Measurements from ENCODE around the gene AIF1. TPM values are rescaled to one million over a fixed set of nuclear protein-coding genes. Genes with fewer than 3 reads are reported as not detected.

Gene AIF1
- total RNA-seq, 2 experiments from 2014 or later: 120 to 129 TPM

DNA sequence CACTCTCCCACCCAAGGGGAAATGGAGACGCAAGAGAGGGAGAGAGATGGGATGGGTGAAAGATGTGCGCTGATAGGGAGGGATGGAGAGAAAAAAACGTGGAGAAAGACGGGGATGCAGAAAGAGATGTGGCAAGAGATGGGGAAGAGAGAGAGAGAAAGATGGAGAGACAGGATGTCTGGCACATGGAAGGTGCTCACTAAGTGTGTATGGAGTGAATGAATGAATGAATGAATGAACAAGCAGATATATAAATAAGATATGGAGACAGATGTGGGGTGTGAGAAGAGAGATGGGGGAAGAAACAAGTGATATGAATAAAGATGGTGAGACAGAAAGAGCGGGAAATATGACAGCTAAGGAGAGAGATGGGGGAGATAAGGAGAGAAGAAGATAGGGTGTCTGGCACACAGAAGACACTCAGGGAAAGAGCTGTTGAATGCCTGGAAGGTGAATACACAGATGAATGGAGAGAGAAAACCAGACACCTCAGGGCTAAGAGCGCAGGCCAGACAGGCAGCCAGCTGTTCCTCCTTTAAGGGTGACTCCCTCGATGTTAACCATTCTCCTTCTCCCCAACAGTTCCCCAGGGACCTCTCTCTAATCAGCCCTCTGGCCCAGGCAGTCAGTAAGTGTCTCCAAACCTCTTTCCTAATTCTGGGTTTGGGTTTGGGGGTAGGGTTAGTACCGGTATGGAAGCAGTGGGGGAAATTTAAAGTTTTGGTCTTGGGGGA is 38.9 kb upstream of the AIF1 start:
- no peak for DNase-seq
- Mint-ChIP-seq H3K4me1 (ENCODE audit: low read depth) (peaks cover 63% of the 10 kb centered on the region), H3K27ac (peak overlapping the region; percentile 97), H3K9me3 (no peaks in the 10 kb centered on the region), H3K27me3 (ENCODE audit: low read depth) (no peaks in the 10 kb centered on the region), H3K36me3 (ENCODE audit: low read depth) (peaks cover 51% of the 10 kb centered on the region), H3K4me3 (peak overlapping the region; percentile 94)
- intact Hi-C loops (cut with micrococcal nuclease): loop anchor here (5.0 to 10.0 kb wide), 2 partner anchors 161 to 1061 kb away; partner anchors contain the start of gene CLIC1
- CTCF ChIA-PET: interaction anchor here (0.7 to 19.5 kb wide), 5 partner anchors 9 to 25 kb away, joined by 3 to 618 read pairs (median 78); partner anchors contain the start of genes ATP6V1G2, DDX39B, LST1 and LTB

DNA sequence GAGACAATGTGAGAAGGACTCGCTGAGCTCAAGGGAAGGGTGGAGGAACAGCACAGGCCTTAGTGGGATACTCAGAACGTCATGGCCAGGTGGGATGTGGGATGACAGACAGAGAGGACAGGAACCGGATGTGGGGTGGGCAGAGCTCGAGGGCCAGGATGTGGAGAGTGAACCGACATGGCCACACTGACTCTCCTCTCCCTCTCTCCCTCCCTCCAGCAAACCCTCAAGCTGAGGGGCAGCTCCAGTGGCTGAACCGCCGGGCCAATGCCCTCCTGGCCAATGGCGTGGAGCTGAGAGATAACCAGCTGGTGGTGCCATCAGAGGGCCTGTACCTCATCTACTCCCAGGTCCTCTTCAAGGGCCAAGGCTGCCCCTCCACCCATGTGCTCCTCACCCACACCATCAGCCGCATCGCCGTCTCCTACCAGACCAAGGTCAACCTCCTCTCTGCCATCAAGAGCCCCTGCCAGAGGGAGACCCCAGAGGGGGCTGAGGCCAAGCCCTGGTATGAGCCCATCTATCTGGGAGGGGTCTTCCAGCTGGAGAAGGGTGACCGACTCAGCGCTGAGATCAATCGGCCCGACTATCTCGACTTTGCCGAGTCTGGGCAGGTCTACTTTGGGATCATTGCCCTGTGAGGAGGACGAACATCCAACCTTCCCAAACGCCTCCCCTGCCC is 38.0 kb upstream of the AIF1 start:
- H3K27me3 Mint-ChIP-seq (ENCODE audit: low read depth): no peaks in the 10 kb centered on the region
- peak overlapping the region; percentile 94 for H3K4me3 Mint-ChIP-seq
- intact Hi-C loops (cut with micrococcal nuclease): loop anchor here (5.0 to 10.0 kb wide), 2 partner anchors 160 to 1062 kb away; partner anchors contain the start of gene CLIC1
- no peaks in the 10 kb centered on the region for H3K9me3 Mint-ChIP-seq
- peaks cover 59% of the 10 kb centered on the region for H3K36me3 Mint-ChIP-seq (ENCODE audit: low read depth)
- DNase-seq: peak; percentile 72
- H3K4me1 Mint-ChIP-seq (ENCODE audit: low read depth): peaks cover 54% of the 10 kb centered on the region
- CTCF ChIA-PET: interaction anchor here (0.6 to 19.5 kb wide), 4 partner anchors 8 to 26 kb away, joined by 4 to 618 read pairs (median 260); partner anchors contain the start of genes ATP6V1G2, DDX39B, LST1 and LTB
- H3K27ac Mint-ChIP-seq: peak overlapping the region; percentile 97

DNA sequence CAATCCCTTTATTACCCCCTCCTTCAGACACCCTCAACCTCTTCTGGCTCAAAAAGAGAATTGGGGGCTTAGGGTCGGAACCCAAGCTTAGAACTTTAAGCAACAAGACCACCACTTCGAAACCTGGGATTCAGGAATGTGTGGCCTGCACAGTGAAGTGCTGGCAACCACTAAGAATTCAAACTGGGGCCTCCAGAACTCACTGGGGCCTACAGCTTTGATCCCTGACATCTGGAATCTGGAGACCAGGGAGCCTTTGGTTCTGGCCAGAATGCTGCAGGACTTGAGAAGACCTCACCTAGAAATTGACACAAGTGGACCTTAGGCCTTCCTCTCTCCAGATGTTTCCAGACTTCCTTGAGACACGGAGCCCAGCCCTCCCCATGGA is 37.5 kb upstream of the AIF1 start:
- Mint-ChIP-seq H3K27me3 (ENCODE audit: low read depth) (no peaks in the 10 kb centered on the region), H3K9me3 (no peaks in the 10 kb centered on the region), H3K36me3 (ENCODE audit: low read depth) (peaks cover 57% of the 10 kb centered on the region), H3K4me3 (peak overlapping the region; percentile 94), H3K27ac (peak overlapping the region; percentile 97), H3K4me1 (ENCODE audit: low read depth) (peaks cover 57% of the 10 kb centered on the region)
- CTCF ChIA-PET: interaction anchor here (0.6 to 19.5 kb wide), 5 partner anchors 8 to 27 kb away, joined by 4 to 618 read pairs (median 78); partner anchors contain the start of genes ATP6V1G2, DDX39B, LST1 and LTB
- intact Hi-C loops (cut with micrococcal nuclease): loop anchor here (5.0 to 10.0 kb wide), 2 partner anchors 160 to 1063 kb away; partner anchors contain the start of gene CLIC1
- DNase-seq: no peak

DNA sequence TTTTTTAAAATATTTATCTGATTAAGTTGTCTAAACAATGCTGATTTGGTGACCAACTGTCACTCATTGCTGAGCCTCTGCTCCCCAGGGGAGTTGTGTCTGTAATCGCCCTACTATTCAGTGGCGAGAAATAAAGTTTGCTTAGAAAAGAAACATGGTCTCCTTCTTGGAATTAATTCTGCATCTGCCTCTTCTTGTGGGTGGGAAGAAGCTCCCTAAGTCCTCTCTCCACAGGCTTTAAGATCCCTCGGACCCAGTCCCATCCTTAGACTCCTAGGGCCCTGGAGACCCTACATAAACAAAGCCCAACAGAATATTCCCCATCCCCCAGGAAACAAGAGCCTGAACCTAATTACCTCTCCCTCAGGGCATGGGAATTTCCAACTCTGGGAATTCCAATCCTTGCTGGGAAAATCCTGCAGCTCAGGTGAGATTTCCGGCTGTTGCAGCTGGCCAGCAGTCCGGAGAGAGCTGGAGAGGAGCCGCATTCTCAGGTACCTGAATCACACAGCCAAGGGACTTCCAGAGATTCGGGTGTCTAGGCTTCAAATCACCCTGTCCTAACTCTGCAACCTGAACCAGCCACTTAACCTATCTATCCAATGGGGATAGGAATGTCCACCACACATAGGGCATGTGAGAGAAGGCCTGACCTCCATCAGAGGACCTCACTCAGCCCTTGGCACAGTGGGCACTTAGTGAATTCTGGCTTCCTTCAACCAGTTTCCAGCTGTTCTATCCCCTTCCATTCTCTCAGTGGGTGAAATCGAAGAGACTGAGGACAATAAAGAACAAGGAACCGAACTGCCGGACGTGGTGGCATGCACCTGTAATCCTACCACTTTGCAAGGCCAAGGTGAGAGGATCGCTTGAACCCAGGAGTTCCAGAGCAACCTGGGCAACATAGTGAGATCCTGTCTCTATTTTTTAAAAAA is 36.6 kb upstream of the AIF1 start:
- H3K9me3 Mint-ChIP-seq: no peaks in the 10 kb centered on the region
- CTCF ChIA-PET: interaction anchor here (0.6 to 19.5 kb wide), 6 partner anchors 7 to 27 kb away, joined by 3 to 618 read pairs (median 42); partner anchors contain the start of genes ATP6V1G2, DDX39B, LST1 and LTB
- intact Hi-C loops (cut with micrococcal nuclease): loop anchor here (5.0 to 10.0 kb wide), 2 partner anchors 159 to 1064 kb away; partner anchors contain the start of gene CLIC1
- peak overlapping the region; percentile 99 for H3K27ac Mint-ChIP-seq
- DNase-seq: no peak
- peak overlapping the region; percentile 99 for H3K4me3 Mint-ChIP-seq
- H3K4me1 Mint-ChIP-seq (ENCODE audit: low read depth): peaks cover 57% of the 10 kb centered on the region
- H3K36me3 Mint-ChIP-seq (ENCODE audit: low read depth): peaks cover 50% of the 10 kb centered on the region
- no peaks in the 10 kb centered on the region for H3K27me3 Mint-ChIP-seq (ENCODE audit: low read depth)

DNA sequence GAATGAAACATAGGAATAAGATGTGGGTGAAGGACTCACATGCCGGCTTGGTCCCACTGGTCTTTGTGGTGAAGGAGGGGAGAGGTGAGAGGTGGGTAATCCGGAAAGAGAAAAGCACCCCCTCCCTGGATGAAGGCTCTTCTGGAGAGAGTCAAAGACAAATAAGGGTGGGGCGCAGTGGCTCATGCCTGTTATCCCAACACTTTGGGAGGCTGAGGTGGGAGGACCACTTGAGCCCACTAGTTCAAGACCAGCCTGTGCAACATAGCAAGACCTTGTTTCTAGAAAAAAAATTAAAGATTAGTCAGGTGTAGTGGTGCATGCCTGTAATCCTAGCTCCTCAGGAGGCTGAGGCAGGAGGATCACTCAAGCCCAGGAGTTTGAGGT is 35.9 kb upstream of the AIF1 start:
- no peaks in the 10 kb centered on the region for H3K9me3 Mint-ChIP-seq
- H3K4me1 Mint-ChIP-seq (ENCODE audit: low read depth): peaks cover 55% of the 10 kb centered on the region
- intact Hi-C loops (cut with micrococcal nuclease): loop anchor here (5.0 to 10.0 kb wide), 2 partner anchors 158 to 1064 kb away; partner anchors contain the start of gene CLIC1
- no peak for DNase-seq
- CTCF ChIA-PET: interaction anchor here (0.6 to 19.5 kb wide), 4 partner anchors 9 to 28 kb away, joined by 3 to 618 read pairs (median 222); partner anchors contain the start of genes ATP6V1G2, DDX39B, NCR3 and NFKBIL1
- peak overlapping the region; percentile 99 for H3K27ac Mint-ChIP-seq
- no peaks in the 10 kb centered on the region for H3K27me3 Mint-ChIP-seq (ENCODE audit: low read depth)
- peak overlapping the region; percentile 99 for H3K4me3 Mint-ChIP-seq
- H3K36me3 Mint-ChIP-seq (ENCODE audit: low read depth): peaks cover 46% of the 10 kb centered on the region

DNA sequence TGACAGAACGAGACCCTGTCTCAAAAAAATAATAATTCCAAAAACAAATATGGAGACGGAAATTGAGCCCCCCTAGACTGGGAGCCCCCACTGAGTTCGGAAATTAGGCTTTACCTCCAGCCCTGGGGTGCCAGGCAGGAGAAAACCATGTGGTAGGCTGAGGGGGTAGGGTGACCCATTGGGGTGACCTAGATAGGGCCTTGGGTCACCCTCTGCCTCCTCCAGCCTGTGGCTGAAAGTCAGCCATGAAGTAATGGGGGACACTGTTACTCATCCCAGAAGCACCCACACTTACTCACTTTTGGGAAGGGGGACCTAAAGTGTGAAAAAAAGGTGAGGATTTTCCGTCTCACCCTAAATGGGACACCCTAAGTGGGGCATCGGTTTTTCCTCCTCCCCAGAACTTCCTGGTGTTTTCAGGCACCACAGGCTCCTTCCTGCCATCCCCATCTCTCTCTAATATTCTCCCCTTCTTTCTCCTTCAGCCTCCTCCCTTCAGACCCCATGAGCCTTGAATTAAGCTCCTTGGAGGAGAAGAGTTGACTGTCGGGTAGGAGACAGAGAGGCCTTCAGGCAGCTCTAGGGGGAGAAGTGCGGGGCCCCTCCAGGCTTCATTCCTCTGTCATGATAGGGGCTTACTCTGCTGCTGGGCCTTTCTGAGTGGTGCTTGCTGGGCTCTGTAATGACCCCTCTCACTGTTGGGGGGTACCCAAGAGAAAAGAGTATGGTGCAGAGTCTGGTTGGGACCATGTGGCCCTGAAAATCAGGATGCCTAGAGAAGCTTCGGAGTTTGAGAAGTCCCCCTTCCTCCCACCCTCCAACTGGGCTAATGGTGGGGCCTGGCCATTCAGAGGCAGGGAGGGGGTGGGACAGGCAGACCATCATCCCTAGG is 35.2 kb upstream of the AIF1 start:
- Mint-ChIP-seq H3K36me3 (ENCODE audit: low read depth) (peaks cover 46% of the 10 kb centered on the region), H3K9me3 (no peaks in the 10 kb centered on the region), H3K4me1 (ENCODE audit: low read depth) (peaks cover 50% of the 10 kb centered on the region), H3K27ac (peak overlapping the region; percentile 99), H3K27me3 (ENCODE audit: low read depth) (no peaks in the 10 kb centered on the region), H3K4me3 (peak overlapping the region; percentile 99)
- intact Hi-C loops (cut with micrococcal nuclease): loop anchor here (1.0 to 10.0 kb wide), 4 partner anchors 7 to 1065 kb away; partner anchors contain the start of genes CLIC1 and LTA
- peak; percentile 22 for DNase-seq
- CTCF ChIA-PET: interaction anchor here (0.5 to 19.5 kb wide), 10 partner anchors 8 to 81 kb away, joined by 3 to 618 read pairs (median 4); partner anchors contain the start of genes ATP6V1G2, C6orf47, DDX39B and NCR3

DNA sequence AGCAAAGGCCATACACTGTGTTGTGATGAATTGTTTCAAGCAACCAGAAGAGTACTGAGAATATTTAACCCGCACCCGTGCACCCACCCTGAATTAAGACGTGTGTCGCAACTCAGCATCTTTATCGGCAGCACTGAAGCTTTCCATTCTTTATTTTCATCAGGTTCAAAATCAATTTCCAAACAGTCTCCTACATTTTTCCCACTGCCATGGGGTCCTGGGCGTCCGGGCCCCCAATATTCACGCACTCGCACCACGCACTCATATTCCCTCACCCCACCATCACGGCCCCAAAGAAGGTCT is 34.6 kb upstream of the AIF1 start:
- DNase-seq: no peak
- Mint-ChIP-seq H3K4me3 (peak overlapping the region; percentile 99), H3K27me3 (ENCODE audit: low read depth) (no peaks in the 10 kb centered on the region), H3K36me3 (ENCODE audit: low read depth) (peaks cover 46% of the 10 kb centered on the region), H3K27ac (peak overlapping the region; percentile 99), H3K9me3 (no peaks in the 10 kb centered on the region), H3K4me1 (ENCODE audit: low read depth) (peaks cover 48% of the 10 kb centered on the region)
- intact Hi-C loops (cut with micrococcal nuclease): loop anchor here (1.0 kb wide), 2 partner anchors 8 to 12 kb away; partner anchors contain the start of gene LTA
- CTCF ChIA-PET: interaction anchor here (0.5 to 19.5 kb wide), 8 partner anchors 8 to 80 kb away, joined by 3 to 618 read pairs (median 5); partner anchors contain the start of genes ATP6V1G2, C6orf47, DDX39B and NCR3

DNA sequence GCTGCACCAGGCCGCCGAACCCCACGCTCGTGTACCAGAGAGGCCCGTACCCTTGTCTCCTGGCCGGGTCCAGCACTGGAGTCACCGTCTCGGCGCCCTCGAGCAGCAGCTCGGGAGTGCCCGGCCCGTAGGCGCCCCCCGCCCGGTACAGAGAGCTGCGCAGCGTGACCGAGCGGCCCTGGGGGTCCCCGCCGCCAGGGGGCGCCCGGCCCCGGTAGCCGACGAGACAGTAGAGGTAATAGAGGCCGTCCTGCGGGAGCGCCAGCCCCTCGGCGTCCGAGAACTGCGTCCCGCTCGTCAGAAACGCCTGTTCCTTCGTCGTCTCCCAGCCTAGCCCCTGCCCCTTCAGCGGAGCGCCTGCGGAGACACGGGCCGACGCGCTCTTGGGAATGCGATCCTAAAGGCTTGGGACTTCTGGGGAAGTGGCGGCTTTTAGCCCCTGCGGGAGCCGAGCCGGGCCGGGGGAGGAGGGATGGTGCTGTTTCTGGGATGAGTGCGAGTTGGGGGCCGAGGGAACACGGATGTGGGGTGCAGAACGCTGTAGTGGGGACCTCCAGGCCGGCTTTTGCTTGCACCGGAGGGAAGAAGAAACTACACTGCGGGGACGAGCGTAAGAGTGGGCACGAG is 34.1 kb upstream of the AIF1 start:
- DNase-seq: peak; percentile 90

DNA sequence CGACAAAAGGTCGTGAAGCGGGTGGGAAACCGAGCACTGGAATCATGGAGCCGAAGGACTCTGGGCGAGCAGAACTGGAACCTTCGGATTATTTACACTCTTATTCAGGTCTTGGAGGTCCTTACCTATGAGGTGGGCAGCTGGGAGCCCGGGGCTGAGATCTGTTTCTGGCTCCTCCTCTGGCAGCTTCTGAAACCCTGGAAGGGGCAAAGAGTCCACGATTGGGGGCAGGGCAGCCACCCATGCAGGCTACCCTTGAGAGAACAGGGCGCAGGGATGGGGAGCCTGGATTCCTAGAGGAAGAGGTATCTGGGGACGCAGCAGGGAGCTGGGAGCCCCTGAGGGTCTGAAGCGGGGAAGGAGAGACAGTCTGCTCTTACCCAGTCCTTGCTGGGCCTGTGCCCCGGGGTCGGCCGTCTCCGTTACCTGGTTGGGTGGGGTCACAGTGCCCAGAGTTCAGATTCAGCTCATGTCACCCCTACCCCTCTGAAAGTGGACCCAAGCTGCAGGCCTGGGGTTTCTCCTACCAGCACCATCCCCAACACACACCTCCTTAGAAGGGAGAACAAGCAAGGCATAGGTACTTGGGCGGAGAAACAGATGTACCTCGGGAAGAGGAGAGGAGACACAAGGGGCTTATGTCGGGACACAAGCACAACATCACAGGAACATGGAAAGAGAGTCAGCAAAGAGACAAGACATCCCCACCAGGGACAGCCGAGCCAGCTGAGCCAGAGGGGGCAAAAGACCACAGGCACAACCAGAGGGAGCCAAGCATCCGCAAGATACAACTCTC is 33.4 kb upstream of the AIF1 start:
- peaks cover 35% of the 10 kb centered on the region for H3K36me3 Mint-ChIP-seq (ENCODE audit: low read depth)
- H3K27ac Mint-ChIP-seq: peak overlapping the region; percentile 99
- H3K4me3 Mint-ChIP-seq: peak overlapping the region; percentile 99
- peaks cover 57% of the 10 kb centered on the region for H3K4me1 Mint-ChIP-seq (ENCODE audit: low read depth)
- H3K9me3 Mint-ChIP-seq: no peaks in the 10 kb centered on the region
- DNase-seq: peak; percentile 36
- CTCF ChIA-PET: interaction anchor here (1.0 to 19.5 kb wide), 6 partner anchors 6 to 204 kb away, joined by 3 to 618 read pairs (median 54); partner anchors contain the start of genes ATP6V1G2, DDX39B, NCR3 and NFKBIL1
- no peaks in the 10 kb centered on the region for H3K27me3 Mint-ChIP-seq (ENCODE audit: low read depth)
- intact Hi-C loops (cut with micrococcal nuclease): loop anchor here (1.0 kb wide), 4 partner anchors 16 to 39 kb away; partner anchors contain the start of genes NFKBIL1 and PRRC2A

More for the DNA sequence above, 34.1 kb upstream of the AIF1 start:
- Mint-ChIP-seq H3K36me3 (ENCODE audit: low read depth) (peaks cover 42% of the 10 kb centered on the region), H3K4me3 (peak overlapping the region; percentile 99), H3K27me3 (ENCODE audit: low read depth) (no peaks in the 10 kb centered on the region), H3K27ac (peak overlapping the region; percentile 99), H3K9me3 (no peaks in the 10 kb centered on the region), H3K4me1 (ENCODE audit: low read depth) (peaks cover 50% of the 10 kb centered on the region)
- intact Hi-C loops (cut with micrococcal nuclease): loop anchor here (1.0 kb wide), 6 partner anchors 9 to 39 kb away; partner anchors contain the start of genes LTA, NFKBIL1 and PRRC2A
- CTCF ChIA-PET: interaction anchor here (0.5 to 19.5 kb wide), 8 partner anchors 5 to 80 kb away, joined by 3 to 618 read pairs (median 18); partner anchors contain the start of genes ATP6V1G2, C6orf47, DDX39B and NCR3
